Upper lobe of left lung (tissue), 4 donors: Measurements from ENCODE around the gene SLC12A1.

Experiments
- CTCF ChIP-seq, 6 experiments: fragments of 450-650 bp in 4 of 6; fragments of 200-600 bp in 2 of 6; sonication (generic) in 2 of 6; IDR thresholded peaks; one replicate each; pipeline ENCODE4 v1.5.1; 2016 to 2019; ENCODE audit warnings: antibody characterized with exemption in 6 of 6
- EP300 ChIP-seq, 4 donors: sonication (generic); formaldehyde crosslinking; IDR thresholded peaks; one replicate each; pipeline ENCODE4 v1.5.1; 2017; ENCODE audit warnings: antibody characterized with exemption in 4 of 4, control low read depth in 2 of 4
- POLR2A ChIP-seq, 4 donors: fragments of 450-650 bp; IDR thresholded peaks; one replicate each; pipeline ENCODE4 v1.5.1; 2016 to 2017; ENCODE audit warnings: antibody characterized with exemption in 4 of 4, mild to moderate bottlenecking in 2 of 4

GRCh38 chr15:48176112-48176511 is 30.0 kb upstream of the SLC12A1 start:
- TF ChIP-seq EP300 (IDR thresholded peaks at IDR 0.05), result no peak
- no peak for TF ChIP-seq CTCF (IDR thresholded peaks at IDR 0.05)
- no peak for TF ChIP-seq POLR2A (IDR thresholded peaks at IDR 0.05)
